Endothelial cell of umbilical vein (primary cell): Measurements from ENCODE around the gene SPOPL. TPM values are rescaled to one million over a fixed set of nuclear protein-coding genes. Genes with fewer than 3 reads are reported as not detected.

Experiments used
- BruUV-seq: library from RNA; stranded (reverse); fragments of 400-500 nt; replicated peaks from 2 replicates; lab custom pipeline; 2021; lab: Mats Ljungman, UMichigan
- CTCF ChIA-PET: fragments of 300-600, 350-600 bp; sonication (Branson Sonifier 250); formaldehyde crosslinking; loops from one replicate; lab custom pipeline; 2021; ENCODE audit warnings: antibody characterized with exemption, inconsistent platforms; lab: Charles Lee
- POLR2A ChIA-PET: fragments of 300-600, 350-600 bp; sonication (Branson Sonifier 250); formaldehyde crosslinking; loops from one replicate; lab custom pipeline; 2021; ENCODE audit warnings: antibody characterized with exemption, inconsistent platforms; lab: Charles Lee
- DNase-seq: peaks from one replicate; pipeline ENCODE4 v3.0.0-alpha.2; 2011; ENCODE audit warnings: low read depth, low spot score
- FAIRE-seq: peaks from 2 replicates; lab custom pipeline; 2011; peaks lifted over from hg19 to GRCh38; lab: Jason Lieb, UNC
- H2AFZ ChIP-seq: 2 replicates; pipeline ENCODE4 v1.6.0; 2012; ENCODE audit warnings: low read depth, low read length, control low read depth, inconsistent platforms
- H3K27ac ChIP-seq: 2 replicates; pipeline ENCODE4 v1.5.1; 2011; ENCODE audit warnings: low read depth, mild to moderate bottlenecking, control low read depth, low read length, moderate library complexity; ENCODE audit not compliant: insufficient read depth
- H3K27me3 ChIP-seq, 2 experiments: 2 replicates each; pipeline versions ENCODE4 v1.6.0 to v1.6.1; 2011; ENCODE audit warnings: low read length in 2 of 2, mixed read lengths in 1 of 2; ENCODE audit not compliant: control insufficient read depth in 2 of 2, insufficient read depth in 2 of 2
- H3K36me3 ChIP-seq, 2 experiments: 2 replicates in 1 of 2; 3 replicates in 1 of 2; pipeline ENCODE4 v1.5.1; 2011; ENCODE audit warnings: low read length in 2 of 2, mild to moderate bottlenecking in 1 of 2, moderate library complexity in 1 of 2; ENCODE audit not compliant: control insufficient read depth in 2 of 2, insufficient read depth in 2 of 2; ENCODE audit errors: extremely low read depth in 1 of 2
- H3K4me1 ChIP-seq: 3 replicates; pipeline ENCODE4 v1.5.1; 2011; ENCODE audit warnings: mild to moderate bottlenecking, low read length; ENCODE audit not compliant: control insufficient read depth, insufficient read depth; ENCODE audit errors: extremely low read depth
- H3K4me2 ChIP-seq: 2 replicates; pipeline ENCODE4 v1.6.1; 2011; ENCODE audit warnings: low read length, control low read depth, mixed read lengths; ENCODE audit not compliant: insufficient read depth
- H3K4me3 ChIP-seq, 3 experiments: fragments of 200-600 bp in 1 of 3; sonication (generic), shearing (Covaris generic) in 1 of 3; replicated peaks in 1 of 3; 2 replicates each; pipeline ENCODE4 v1.5.1; 2011 to 2016; ENCODE audit warnings: control low read depth in 3 of 3, low read length in 3 of 3, mild to moderate bottlenecking in 2 of 3, inconsistent platforms in 1 of 3, low read depth in 1 of 3, moderate library complexity in 1 of 3; ENCODE audit not compliant: insufficient read depth in 1 of 3
- H3K79me2 ChIP-seq: 2 replicates; pipeline ENCODE4 v1.6.0; 2012; ENCODE audit warnings: low read length, inconsistent platforms; ENCODE audit not compliant: control insufficient read depth, insufficient read depth
- H3K9ac ChIP-seq: replicated peaks from 2 replicates; pipeline ENCODE3; 2011; ENCODE audit warnings: low read length, control low read depth; ENCODE audit not compliant: insufficient read depth; ENCODE audit errors: extremely low read depth
- H3K9me1 ChIP-seq: replicated peaks from 3 replicates; pipeline ENCODE4 v1.6.0; 2011; ENCODE audit warnings: mild to moderate bottlenecking, low read length; ENCODE audit not compliant: control insufficient read depth, insufficient read depth; ENCODE audit errors: extremely low read depth
- H3K9me3 ChIP-seq: replicated peaks from 2 replicates; pipeline ENCODE4 v1.5.1; 2012; ENCODE audit warnings: low read length, inconsistent platforms; ENCODE audit not compliant: control insufficient read depth, insufficient read depth
- H4K20me1 ChIP-seq: replicated peaks from 2 replicates; pipeline ENCODE3; 2011; ENCODE audit warnings: mild to moderate bottlenecking, low read length; ENCODE audit not compliant: control insufficient read depth, insufficient read depth; ENCODE audit errors: extremely low read depth
- CTCF ChIP-seq, 2 donors: IDR thresholded peaks; 1 replicate in 1 of 2; 2 replicates in 1 of 2; pipeline ENCODE4 v1.5.1; 2011; ENCODE audit warnings: low read length in 2 of 2, mild to moderate bottlenecking in 2 of 2, moderate library complexity in 2 of 2, control low read depth in 1 of 2, inconsistent platforms in 1 of 2, low read depth in 1 of 2; ENCODE audit not compliant: insufficient read depth in 1 of 2; ENCODE audit errors: extremely low read depth in 1 of 2
- EZH2 ChIP-seq: IDR thresholded peaks from 2 replicates; pipeline ENCODE4 v1.6.1; 2012; ENCODE audit warnings: borderline replicate concordance, low read depth, mild to moderate bottlenecking, moderate library complexity, low read length, inconsistent platforms; ENCODE audit not compliant: severe bottlenecking
- FOS ChIP-seq: IDR thresholded peaks from 2 replicates; pipeline ENCODE4 v1.6.1; 2011; ENCODE audit warnings: mild to moderate bottlenecking, low read length, moderate library complexity, borderline replicate concordance; ENCODE audit not compliant: insufficient read depth
- GATA2 ChIP-seq: IDR thresholded peaks from 2 replicates; pipeline ENCODE4 v1.7.0; 2011; ENCODE audit warnings: low read depth, mild to moderate bottlenecking, moderate library complexity, mixed read lengths, low read length; ENCODE audit not compliant: insufficient read length, insufficient read depth
- JUN ChIP-seq: IDR thresholded peaks from 2 replicates; pipeline ENCODE4 v1.6.1; 2011; ENCODE audit warnings: borderline replicate concordance, low read depth; ENCODE audit not compliant: insufficient read length, insufficient read depth
- MAX ChIP-seq: IDR thresholded peaks from 2 replicates; pipeline ENCODE4 v1.6.1; 2011; ENCODE audit not compliant: insufficient read depth, insufficient read length
- MYC ChIP-seq: IDR thresholded peaks from one replicate; pipeline ENCODE4 v1.6.1; 2011; ENCODE audit warnings: mild to moderate bottlenecking, low read depth, low read length
- POLR2A ChIP-seq: IDR thresholded peaks from 2 replicates; pipeline ENCODE4 v1.6.1; 2012; ENCODE audit warnings: low read depth, mild to moderate bottlenecking, control low read depth, low read length
- POLR2AphosphoS5 ChIP-seq: IDR thresholded peaks from 2 replicates; pipeline ENCODE4 v1.6.1; 2012; ENCODE audit warnings: low read depth, mild to moderate bottlenecking, control low read depth, low read length, moderate library complexity; ENCODE audit not compliant: insufficient read depth
- dilution Hi-C: fragments of 300-500 bp; cut with MboI; formaldehyde crosslinking; loops from one replicate; pipeline ENCODE4 v1.15.0; 2019; ENCODE audit warnings: low sequenced_read_pairs; ENCODE audit not compliant: extremely low pct_ligation_motif_present
- intact Hi-C: fragments of 100-400 bp; cut with micrococcal nuclease; formaldehyde crosslinking; loops from one replicate; pipeline ENCODE4 v1.10.0; 2022
- polyA plus RNA-seq, 4 experiments: library from polyadenylated mRNA; depleted of rRNA in 3 of 4; stranded (reverse) in 3 of 4; unstranded in 1 of 4; fragments of >200 nt; gene quantifications; 2 replicates each; pipeline versions ENCODE4 v1.2.1 to v1.2.3, GENCODE V29; 2011 to 2012; ENCODE audit warnings: missing spikeins in 1 of 4
- total RNA-seq: library from RNA; stranded (reverse); gene quantifications from 2 replicates; pipeline ENCODE4 v1.2.3, GENCODE V29; 2021

The SPOPL gene
- total and polyA plus RNA-seq, 2 donors (not counting 3 experiments of a cell fraction or from before 2014, with no cell fraction given): 3.1 to 17.4 TPM

GRCh38 chr2:138589663-138590062 is 88.1 kb downstream of the SPOPL start:
- BruUV-seq: no TSS peak
- dilution Hi-C loops: no loop called here

More at GRCh38 chr2:138589663-138590062, 88.1 kb downstream of the SPOPL start:
- intact Hi-C loops: no loop called here
- CTCF ChIA-PET: interaction anchor here (1.4 to 1.5 kb wide), 2 partner anchors 9 to 18 kb away, joined by 4 to 5 read pairs; no protein-coding TSS in a partner anchor
- no peaks in the 10 kb centered on the region for H3K79me2 ChIP-seq
- no peak for DNase-seq
- no peaks in the 10 kb centered on the region for H3K9me1 ChIP-seq
- H3K27ac ChIP-seq: no peak overlapping the region
- TF ChIP-seq EZH2: no peak
- TF ChIP-seq POLR2AphosphoS5: no peak
- no peak for TF ChIP-seq FOS
- TF ChIP-seq CTCF (IDR thresholded peaks at IDR 0.05; ENCODE audit: extremely low read depth in 1 of 2, insufficient read depth in 1 of 2, low read depth in 1 of 2, low read length in 2 of 2): no peak
- no peak for TF ChIP-seq GATA2
- TF ChIP-seq POLR2A: no peak
- no peak for TF ChIP-seq MYC
- TF ChIP-seq JUN: no peak
- no peak for TF ChIP-seq MAX
- FAIRE-seq: no peak
- H3K9me3 ChIP-seq: no peaks in the 10 kb centered on the region
- H4K20me1 ChIP-seq: no peaks in the 10 kb centered on the region
- POLR2A ChIA-PET: no interaction called here
- no peak overlapping the region for H2AFZ ChIP-seq
- H3K4me2 ChIP-seq: no peak overlapping the region
- H3K9ac ChIP-seq: no peak overlapping the region
- no peaks in the 10 kb centered on the region for H3K27me3 ChIP-seq
- H3K4me3 ChIP-seq: no peak overlapping the region
- H3K36me3 ChIP-seq: no peaks in the 10 kb centered on the region
- H3K4me1 ChIP-seq: no peaks in the 10 kb centered on the region
